DMS 273 (cell line): ENCODE data around the gene SPRYD3.
"Not testable (repeated sequence)": the region's sequence is repeated elsewhere in the genome, so short reads cannot be mapped to it uniquely, and the experiment has no call there.

ENCODE experiments used
- DNase-seq: peaks from one replicate; lab custom pipeline; 2025; ENCODE audit not compliant: unreplicated experiment; lab: John Stamatoyannopoulos, UW

The SPRYD3 gene

GRCh38 chr12:53079226-53080117 lies at the start of gene SPRYD3:
Gene SPRYD3 (minus strand): TSS chr12:53079390. CDS start chr12:53079333, 57 bp downstream.
- DNase-seq, result peak; percentile 94

GRCh38 chr12:53127169-53127568 lies 48.0 kb upstream of the SPRYD3 start:
- no peak for DNase-seq

- no peak for DNase-seq
Observed at GRCh38 chr12:53124352-53124723, 45.1 kb upstream of the SPRYD3 start.

- no peak for DNase-seq
Observed at GRCh38 chr12:53123578-53124351, 44.6 kb upstream of the SPRYD3 start.

GRCh38 chr12:53122961-53123468 lies 43.8 kb upstream of the SPRYD3 start:
- peak; percentile 25 for DNase-seq

- DNase-seq, result no peak
Observed at GRCh38 chr12:53120685-53121525, 41.7 kb upstream of the SPRYD3 start.

GRCh38 chr12:53118751-53119300 lies 39.6 kb upstream of the SPRYD3 start:
- DNase-seq, result no peak

GRCh38 chr12:53115891-53116648 lies 36.9 kb upstream of the SPRYD3 start:
- DNase-seq, result peak; percentile 52

GRCh38 chr12:53115112-53115890 lies 36.1 kb upstream of the SPRYD3 start:
- no peak for DNase-seq

GRCh38 chr12:53113951-53114350 lies 34.8 kb upstream of the SPRYD3 start:
- no peak for DNase-seq

GRCh38 chr12:53113136-53113705 lies 34.0 kb upstream of the SPRYD3 start:
- no peak for DNase-seq

- not testable (repeated sequence) for DNase-seq
Observed at GRCh38 chr12:53112431-53112830, 33.2 kb upstream of the SPRYD3 start.

- DNase-seq, result no peak
Observed at GRCh38 chr12:53107122-53107521, 27.9 kb upstream of the SPRYD3 start.

- DNase-seq, result no peak
Observed at GRCh38 chr12:53105712-53106439, 26.7 kb upstream of the SPRYD3 start.

GRCh38 chr12:53105256-53105655 lies 26.1 kb upstream of the SPRYD3 start:
- no peak for DNase-seq

- no peak for DNase-seq
Observed at GRCh38 chr12:53103860-53104305, 24.7 kb upstream of the SPRYD3 start.

GRCh38 chr12:53102883-53103807 lies 24.0 kb upstream of the SPRYD3 start, which contains the start of gene SOAT2:
Gene SOAT2 (plus strand): TSS chr12:53103486. CDS start chr12:53103578, 92 bp downstream.
- DNase-seq, result no peak
